Activated T-helper 1 cell treated with anti-CD3 and anti-CD28 coated beads, Interleukin-12 subunit alpha, Interleukin-12 subunit beta, Interleukin-2, Interleukin-4 antibody, amounts not matched to agents 30 ng/mL and 10 ng/mL and 1 ng/mL, durations not matched to agents 14 hours and 24 hours and 36 hours (primary cell): Measurements from ENCODE around the gene EIPR1. TPM values are rescaled to one million over a fixed set of nuclear protein-coding genes. Genes with fewer than 3 reads are reported as not detected.

Source experiments
- DNase-seq: peaks from one replicate; pipeline ENCODE4 v3.0.0; 2021; ENCODE audit warnings: low spot score
- H3K27ac Mint-ChIP-seq: one replicate; pipeline ENCODE4 v1.8.0; 2021; ENCODE audit warnings: mild to moderate bottlenecking, mixed read lengths
- H3K27me3 Mint-ChIP-seq: one replicate; pipeline ENCODE4 v1.8.0; 2022; ENCODE audit warnings: mild to moderate bottlenecking, moderate library complexity, mixed read lengths; ENCODE audit not compliant: insufficient read depth
- H3K36me3 Mint-ChIP-seq: one replicate; pipeline ENCODE4 v1.8.0; 2021; ENCODE audit warnings: low read depth, mixed read lengths
- H3K4me1 Mint-ChIP-seq: one replicate; pipeline ENCODE4 v1.8.0; 2021; ENCODE audit warnings: low read depth, mixed read lengths
- H3K4me3 Mint-ChIP-seq: one replicate; pipeline ENCODE4 v1.8.0; 2021; ENCODE audit warnings: mild to moderate bottlenecking, moderate library complexity, mixed read lengths
- H3K9me3 Mint-ChIP-seq: one replicate; pipeline ENCODE4 v1.8.0; 2021; ENCODE audit warnings: mixed read lengths
- intact Hi-C: fragments of 100-400 bp; cut with micrococcal nuclease; formaldehyde crosslinking; loops from one replicate; pipeline ENCODE4 v1.15.1; 2024
- total RNA-seq: library from RNA; stranded (reverse); gene quantifications from 2 replicates; pipeline ENCODE4 v1.2.3, GENCODE V29; 2022

EIPR1 gene
- total RNA-seq, 1 donor from 2014 or later, result 53.8 TPM

DNA sequence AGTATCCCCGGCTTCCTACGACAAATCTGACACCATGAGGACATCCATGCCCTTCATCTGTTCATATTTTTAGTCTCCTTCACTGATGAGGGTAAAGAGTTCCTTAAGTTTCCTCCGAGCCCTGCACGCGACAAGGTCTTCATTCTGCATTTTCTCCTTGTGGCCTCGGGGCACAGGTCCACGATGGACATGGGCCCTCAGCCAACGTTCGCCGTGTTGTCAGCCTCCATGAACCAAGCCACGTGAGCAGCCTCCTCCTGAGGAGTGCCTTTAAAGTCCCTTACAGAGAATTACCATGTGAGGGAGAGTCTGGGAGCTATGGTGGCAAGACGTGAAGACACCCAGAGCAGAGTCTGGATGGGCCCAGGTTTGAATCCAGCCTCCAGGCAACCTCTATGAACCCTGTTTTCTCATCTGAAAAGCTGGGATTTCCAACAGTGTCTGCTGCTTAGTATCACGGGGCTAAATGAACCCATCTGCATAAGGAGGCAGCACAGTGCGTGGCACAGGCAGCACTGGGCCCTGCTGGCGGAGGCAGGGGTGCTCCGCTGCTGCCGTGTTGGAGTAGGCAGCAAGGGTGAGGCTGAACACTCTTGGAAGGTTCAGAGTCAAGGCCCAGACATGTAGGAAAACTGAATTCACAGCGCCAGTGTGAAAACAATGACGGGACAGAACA lies 54.1 kb downstream of the EIPR1 start:
- Mint-ChIP-seq H3K27me3 (no peaks in the 10 kb centered on the region), H3K27ac (no peak overlapping the region), H3K4me1 (no peaks in the 10 kb centered on the region), H3K9me3 (no peaks in the 10 kb centered on the region), H3K36me3 (peaks cover 4% of the 10 kb centered on the region), H3K4me3 (no peak overlapping the region)
- DNase-seq, result no peak
- intact Hi-C loops, result no loop called here

DNA sequence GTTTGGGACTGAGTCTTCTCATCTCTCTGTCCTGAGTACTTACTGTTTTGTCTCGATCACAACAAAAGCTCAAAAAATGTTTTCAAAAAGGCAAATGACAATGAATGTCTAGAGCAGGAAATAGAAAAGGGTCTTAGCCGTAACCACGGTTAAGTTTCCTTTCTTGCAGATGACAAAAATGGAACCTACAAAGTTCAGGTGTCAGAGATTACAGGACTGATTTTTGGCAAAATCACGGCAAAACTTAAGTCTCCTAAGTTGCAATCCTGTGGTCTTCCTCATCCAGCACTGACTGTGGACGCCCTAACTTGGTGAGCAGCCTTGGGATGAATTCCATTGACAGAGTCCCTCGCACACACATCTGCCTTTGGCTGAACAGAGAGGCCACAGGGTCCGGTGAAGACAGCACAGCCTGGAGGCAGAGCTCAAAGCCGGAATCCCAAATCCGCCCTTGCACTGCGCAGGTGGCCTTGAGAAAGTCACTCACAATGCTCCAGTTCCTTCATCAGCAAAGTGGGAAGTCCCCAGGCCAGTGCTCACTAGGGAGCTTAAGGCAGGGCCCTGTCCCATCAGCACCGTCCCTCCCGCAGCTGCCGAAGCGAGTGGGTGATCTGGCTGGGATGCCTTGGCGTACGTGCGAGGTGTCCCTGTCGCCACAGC lies 55.2 kb downstream of the EIPR1 start:
- no peak overlapping the region for H3K4me3 Mint-ChIP-seq
- H3K27ac Mint-ChIP-seq, result no peak overlapping the region
- H3K4me1 Mint-ChIP-seq, result no peaks in the 10 kb centered on the region
- intact Hi-C loops, result no loop called here
- peaks cover 9% of the 10 kb centered on the region for H3K36me3 Mint-ChIP-seq
- no peaks in the 10 kb centered on the region for H3K27me3 Mint-ChIP-seq
- no peaks in the 10 kb centered on the region for H3K9me3 Mint-ChIP-seq
- no peak for DNase-seq

DNA sequence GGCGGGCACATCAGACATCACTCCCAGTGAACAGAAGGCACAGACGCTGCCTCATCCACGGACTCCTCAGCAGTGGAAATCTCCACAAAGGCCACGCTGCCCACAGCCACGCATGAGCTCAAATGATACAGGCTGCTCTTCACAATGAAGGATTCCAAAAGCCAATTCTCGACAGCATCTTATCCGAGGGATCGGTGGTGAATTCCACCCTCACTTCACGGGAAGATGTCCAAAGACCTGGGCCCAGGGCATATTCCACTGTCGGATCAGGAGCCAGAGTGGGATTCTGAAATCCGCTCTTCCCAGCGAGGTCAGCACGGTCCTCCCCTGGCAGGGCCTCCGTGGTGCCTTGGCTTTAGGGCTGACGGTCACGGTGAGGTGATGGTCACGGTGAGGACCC lies 55.8 kb downstream of the EIPR1 start:
- DNase-seq, result no peak
- Mint-ChIP-seq H3K4me3 (no peak overlapping the region), H3K27me3 (no peaks in the 10 kb centered on the region), H3K27ac (no peak overlapping the region), H3K9me3 (no peaks in the 10 kb centered on the region), H3K4me1 (no peaks in the 10 kb centered on the region), H3K36me3 (peaks cover 9% of the 10 kb centered on the region)
- intact Hi-C loops, result no loop called here

- H3K27ac Mint-ChIP-seq, result no peak overlapping the region
- no peaks in the 10 kb centered on the region for H3K4me1 Mint-ChIP-seq
- DNase-seq, result no peak
- H3K27me3 Mint-ChIP-seq, result no peaks in the 10 kb centered on the region
- H3K9me3 Mint-ChIP-seq, result no peaks in the 10 kb centered on the region
- intact Hi-C loops, result no loop called here
- H3K4me3 Mint-ChIP-seq, result no peak overlapping the region
- H3K36me3 Mint-ChIP-seq, result peaks cover 9% of the 10 kb centered on the region
Observed at GRCh38 chr2:3320910-3321605, 56.6 kb downstream of the EIPR1 start.

DNA sequence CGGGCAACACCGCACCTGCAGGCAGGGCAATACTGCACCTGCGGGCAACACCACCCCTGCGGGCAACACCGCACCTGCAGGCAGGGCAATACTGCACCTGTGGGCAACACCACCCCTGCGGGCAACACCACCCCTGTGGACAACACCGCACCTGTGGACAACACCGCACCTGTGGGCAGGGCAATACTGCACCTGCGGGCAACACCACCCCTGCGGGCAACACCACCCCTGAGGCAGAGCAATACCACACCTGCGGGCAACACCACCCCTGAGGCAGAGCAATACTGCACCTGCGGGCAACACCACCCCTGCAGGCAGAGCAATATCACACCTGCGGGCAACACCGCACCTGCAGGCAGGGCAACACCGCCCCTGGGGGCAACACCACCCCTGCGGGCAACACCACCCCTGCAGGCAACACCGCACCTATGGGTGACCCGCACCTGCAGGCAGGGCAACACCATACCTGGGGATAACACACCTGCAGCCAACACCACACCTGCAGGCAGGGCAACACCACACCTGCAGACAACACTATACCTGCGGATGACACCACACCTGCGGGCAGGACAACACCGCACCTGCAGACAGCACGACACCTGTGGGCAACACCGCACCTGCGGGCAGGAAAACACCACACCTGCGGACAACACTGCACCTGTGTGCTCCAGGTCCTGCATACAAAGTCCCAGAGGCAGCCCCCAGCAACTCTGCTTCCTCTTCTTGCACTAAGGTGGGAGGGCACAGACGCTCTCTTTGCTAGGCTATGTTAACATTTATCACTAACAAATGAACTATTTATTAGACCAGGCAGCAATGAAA lies 57.7 kb downstream of the EIPR1 start:
- Mint-ChIP-seq H3K4me1 (no peaks in the 10 kb centered on the region), H3K9me3 (no peaks in the 10 kb centered on the region), H3K36me3 (peaks cover 9% of the 10 kb centered on the region), H3K27ac (no peak overlapping the region), H3K4me3 (no peak overlapping the region), H3K27me3 (no peaks in the 10 kb centered on the region)
- intact Hi-C loops, result no loop called here
- DNase-seq, result no peak

DNA sequence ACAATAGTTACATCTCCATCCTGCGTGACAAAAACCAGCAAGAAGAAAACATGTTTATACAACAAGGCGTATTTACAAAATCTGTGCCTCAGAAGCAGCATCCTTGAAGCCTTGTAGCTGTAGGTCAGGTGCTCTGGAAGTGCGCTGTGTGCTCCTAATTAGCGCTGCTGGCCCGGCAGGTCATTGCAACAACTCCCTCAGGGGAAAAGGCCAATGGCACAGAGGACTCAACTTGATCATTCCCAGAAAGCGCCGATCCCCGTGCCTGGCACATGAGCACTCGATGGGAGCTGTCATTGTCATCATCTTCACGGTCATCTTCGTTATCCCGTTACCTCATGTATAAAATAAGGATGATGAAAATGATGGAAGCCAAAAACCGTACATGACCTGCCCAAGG lies 58.5 kb downstream of the EIPR1 start:
- Mint-ChIP-seq H3K27me3 (no peaks in the 10 kb centered on the region), H3K4me1 (no peaks in the 10 kb centered on the region), H3K9me3 (no peaks in the 10 kb centered on the region), H3K27ac (no peak overlapping the region), H3K4me3 (no peak overlapping the region), H3K36me3 (peaks cover 9% of the 10 kb centered on the region)
- intact Hi-C loops, result no loop called here
- DNase-seq, result no peak

- Mint-ChIP-seq H3K4me1 (peaks cover 1% of the 10 kb centered on the region), H3K27me3 (no peaks in the 10 kb centered on the region), H3K27ac (no peak overlapping the region), H3K9me3 (no peaks in the 10 kb centered on the region), H3K4me3 (no peak overlapping the region), H3K36me3 (peaks cover 7% of the 10 kb centered on the region)
- DNase-seq, result no peak
- intact Hi-C loops, result no loop called here
Observed at GRCh38 chr2:3317871-3318590, 59.6 kb downstream of the EIPR1 start.

GRCh38 chr2:3317277-3317685 lies 60.3 kb downstream of the EIPR1 start:
- Mint-ChIP-seq H3K9me3 (no peaks in the 10 kb centered on the region), H3K36me3 (peaks cover 7% of the 10 kb centered on the region), H3K4me1 (peaks cover 9% of the 10 kb centered on the region), H3K27me3 (no peaks in the 10 kb centered on the region), H3K4me3 (no peak overlapping the region), H3K27ac (no peak overlapping the region)
- intact Hi-C loops, result no loop called here
- DNase-seq, result no peak

- peaks cover 7% of the 10 kb centered on the region for H3K36me3 Mint-ChIP-seq
- H3K27ac Mint-ChIP-seq, result no peak overlapping the region
- H3K4me3 Mint-ChIP-seq, result no peak overlapping the region
- intact Hi-C loops, result no loop called here
- DNase-seq, result no peak
- no peaks in the 10 kb centered on the region for H3K27me3 Mint-ChIP-seq
- no peaks in the 10 kb centered on the region for H3K9me3 Mint-ChIP-seq
- peaks cover 9% of the 10 kb centered on the region for H3K4me1 Mint-ChIP-seq
Observed at GRCh38 chr2:3316456-3317276, 61.0 kb downstream of the EIPR1 start.

GRCh38 chr2:3314626-3315025 lies 63.0 kb downstream of the EIPR1 start:
- peaks cover 9% of the 10 kb centered on the region for H3K4me1 Mint-ChIP-seq
- no peaks in the 10 kb centered on the region for H3K27me3 Mint-ChIP-seq
- peaks cover 7% of the 10 kb centered on the region for H3K36me3 Mint-ChIP-seq
- H3K9me3 Mint-ChIP-seq, result no peaks in the 10 kb centered on the region
- no peak for DNase-seq
- intact Hi-C loops, result no loop called here
- no peak overlapping the region for H3K4me3 Mint-ChIP-seq
- H3K27ac Mint-ChIP-seq, result no peak overlapping the region

DNA sequence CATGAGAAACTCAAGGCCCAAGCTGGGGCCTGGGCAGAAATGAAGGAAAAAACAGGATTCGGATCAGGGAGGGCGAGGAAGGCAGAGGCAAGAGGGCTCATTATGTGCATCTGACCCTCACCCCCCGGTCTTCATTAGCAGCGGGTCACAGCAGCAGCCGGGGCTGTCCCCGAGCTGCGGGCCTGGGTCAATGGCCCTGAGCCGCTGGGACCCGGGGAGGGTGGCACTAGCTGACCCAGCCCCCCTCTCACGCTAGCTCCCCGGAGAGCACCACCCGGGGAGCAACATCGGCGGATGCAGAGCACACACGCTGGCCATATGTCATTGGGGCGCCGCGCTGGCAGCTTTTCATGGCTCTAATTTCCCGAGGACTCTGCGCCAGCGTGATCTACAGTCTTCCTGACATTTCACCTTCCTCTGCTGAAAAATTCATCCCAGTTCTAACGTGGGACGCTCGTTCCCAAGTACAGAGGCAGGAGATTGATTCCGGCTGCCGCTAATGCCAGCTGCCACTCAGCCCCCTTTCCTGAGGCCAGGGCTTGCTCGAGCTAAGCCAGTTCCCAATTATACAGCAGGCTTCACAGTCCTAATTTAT lies 63.7 kb downstream of the EIPR1 start:
- DNase-seq, result no peak
- H3K4me1 Mint-ChIP-seq, result peaks cover 9% of the 10 kb centered on the region
- intact Hi-C loops, result no loop called here
- H3K4me3 Mint-ChIP-seq, result no peak overlapping the region
- no peaks in the 10 kb centered on the region for H3K9me3 Mint-ChIP-seq
- no peak overlapping the region for H3K27ac Mint-ChIP-seq
- peaks cover 7% of the 10 kb centered on the region for H3K36me3 Mint-ChIP-seq
- no peaks in the 10 kb centered on the region for H3K27me3 Mint-ChIP-seq
